HG03575 (cell line): ENCODE measurements around the gene SRP9.
"Not testable (repeated sequence)": the region's sequence is repeated elsewhere in the genome, so short reads cannot be mapped to it uniquely, and the experiment has no call there.

Experiments
- ATAC-seq: cut with Tn5 transposase; IDR thresholded peaks from one replicate; pipeline ENCODE4 v1.9.1; 2021; ENCODE audit not compliant: unreplicated experiment, insufficient number of reproducible peaks, low FRiP score; ENCODE audit errors: extremely low read depth

The SRP9 gene

DNA sequence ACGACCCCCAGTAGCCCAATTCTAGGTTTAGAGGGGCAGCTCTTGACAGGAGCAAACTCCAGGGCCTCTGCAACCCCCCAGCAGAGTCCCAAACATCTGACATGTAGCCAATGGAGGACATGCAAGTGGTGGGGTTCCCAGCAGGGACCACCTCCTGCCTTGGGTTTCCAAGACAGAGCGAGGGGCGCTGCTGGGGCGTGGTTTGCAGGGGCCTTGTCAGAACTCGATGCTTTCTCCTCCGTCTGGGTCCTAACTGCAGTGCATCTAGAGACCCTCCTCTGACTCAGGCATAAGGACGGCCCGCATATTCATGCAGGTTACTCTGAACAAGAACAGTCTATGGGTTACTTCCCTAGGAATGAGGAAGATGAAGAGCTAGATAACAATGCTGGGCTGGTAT lies 49.5 kb downstream of the SRP9 start:
- ATAC-seq, result no peak

DNA sequence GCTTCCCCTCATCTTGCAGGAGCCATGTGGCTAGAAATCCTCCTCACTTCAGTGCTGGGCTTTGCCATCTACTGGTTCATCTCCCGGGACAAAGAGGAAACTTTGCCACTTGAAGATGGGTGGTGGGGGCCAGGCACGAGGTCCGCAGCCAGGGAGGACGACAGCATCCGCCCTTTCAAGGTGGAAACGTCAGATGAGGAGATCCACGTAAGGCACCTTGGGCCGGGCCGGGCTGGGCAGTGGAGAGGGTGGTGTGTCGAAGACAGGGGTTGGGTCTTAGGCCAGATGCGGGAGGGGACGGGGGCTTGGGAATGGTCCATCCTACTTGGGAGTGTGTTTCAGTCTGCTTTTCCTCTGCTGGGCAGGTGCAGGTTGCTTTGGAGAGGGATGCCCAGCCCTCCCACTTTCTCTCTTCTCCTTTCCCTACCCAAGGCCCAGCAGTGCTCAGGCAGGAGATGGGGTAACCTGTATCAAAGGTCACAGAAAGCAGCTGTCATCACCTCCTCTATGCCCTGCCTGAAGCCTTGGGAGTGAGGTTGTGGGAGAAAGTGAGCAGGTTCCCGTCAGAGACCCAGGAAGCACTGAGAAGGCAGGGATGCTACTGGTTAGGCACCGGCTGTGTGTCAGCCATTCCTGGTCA lies 51.2 kb downstream of the SRP9 start:
- no peak for ATAC-seq

DNA sequence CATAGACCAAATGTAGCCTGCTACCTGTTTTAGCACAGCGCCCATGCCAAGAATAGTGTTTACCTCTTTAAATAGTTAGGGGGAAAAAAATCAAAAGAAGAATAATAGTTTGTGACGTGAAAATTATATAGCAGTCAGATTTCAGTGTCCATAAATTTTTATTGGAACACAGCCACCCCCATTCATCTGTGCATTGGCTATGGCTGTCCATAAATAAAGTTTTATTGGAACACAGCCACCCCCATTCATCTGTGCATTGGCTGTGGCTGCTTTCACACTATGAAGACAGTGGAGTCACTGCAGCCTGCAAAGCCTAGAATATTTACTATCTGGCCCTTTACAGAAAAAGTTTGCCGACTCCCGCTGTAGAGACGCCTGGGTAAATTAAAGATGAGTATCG lies 53.2 kb downstream of the SRP9 start:
- ATAC-seq, result no peak

DNA sequence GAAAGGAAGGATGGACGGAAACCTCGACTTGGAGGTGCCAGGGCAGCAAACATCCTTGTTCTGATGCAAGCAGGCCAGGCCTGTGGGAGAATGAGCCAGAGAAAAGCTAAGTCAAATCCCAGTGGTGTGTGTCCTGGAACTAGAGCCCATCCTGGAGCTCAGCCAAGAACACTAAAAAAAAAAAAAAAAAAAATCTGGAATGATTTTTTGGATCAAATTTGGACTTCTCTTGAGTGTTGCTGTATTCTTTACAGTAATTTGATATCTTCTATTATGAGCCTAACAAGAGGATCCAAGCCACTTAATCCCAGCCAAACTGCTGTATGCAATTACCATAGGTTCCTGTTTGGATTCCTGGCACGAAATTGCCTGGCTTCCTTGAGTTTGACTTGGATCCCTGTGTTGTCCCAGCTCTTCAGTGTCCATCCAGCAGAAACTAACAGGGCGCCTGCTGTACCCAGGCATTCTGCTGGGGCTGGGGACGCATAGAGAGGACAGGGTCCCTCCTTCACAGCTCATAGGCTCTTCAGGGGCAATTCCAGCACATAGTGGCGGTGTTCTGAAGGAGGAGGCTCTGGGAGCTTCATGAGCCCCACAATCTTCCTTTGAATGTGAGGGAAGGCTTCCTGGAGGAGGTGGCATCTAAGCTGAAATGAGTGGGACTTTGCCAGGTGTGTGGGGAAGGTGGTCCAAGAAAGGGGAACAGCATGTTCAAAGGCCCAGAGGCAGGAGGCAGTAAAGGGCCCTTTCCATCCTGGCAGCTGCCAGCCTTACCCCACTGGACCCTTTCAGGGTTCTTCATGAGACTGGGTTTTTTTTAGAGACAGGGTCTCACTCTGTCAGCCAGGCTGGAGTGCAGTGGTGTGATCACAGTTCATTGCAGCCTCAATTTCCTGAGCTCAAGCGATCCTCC lies 57.0 kb downstream of the SRP9 start:
- no peak for ATAC-seq

DNA sequence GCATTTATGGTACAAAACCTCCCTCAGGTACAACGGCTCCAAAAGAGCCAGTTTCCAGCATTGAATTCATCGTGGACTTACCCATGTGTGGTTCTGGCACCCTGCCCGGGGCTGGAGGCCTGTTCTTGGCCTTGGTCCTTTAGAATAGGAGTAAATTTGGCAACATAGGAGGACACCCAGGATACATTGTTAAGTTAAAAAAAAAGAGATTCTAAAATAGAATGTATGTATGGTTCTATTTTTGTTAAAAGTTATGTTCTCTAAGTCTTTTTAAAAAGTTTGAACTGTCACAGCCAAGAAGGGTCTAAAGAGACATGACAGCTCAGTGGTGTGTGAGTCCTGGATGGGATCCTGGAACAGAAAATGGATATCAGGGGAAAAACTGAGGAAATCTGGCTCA lies 58.2 kb downstream of the SRP9 start:
- no peak for ATAC-seq

DNA sequence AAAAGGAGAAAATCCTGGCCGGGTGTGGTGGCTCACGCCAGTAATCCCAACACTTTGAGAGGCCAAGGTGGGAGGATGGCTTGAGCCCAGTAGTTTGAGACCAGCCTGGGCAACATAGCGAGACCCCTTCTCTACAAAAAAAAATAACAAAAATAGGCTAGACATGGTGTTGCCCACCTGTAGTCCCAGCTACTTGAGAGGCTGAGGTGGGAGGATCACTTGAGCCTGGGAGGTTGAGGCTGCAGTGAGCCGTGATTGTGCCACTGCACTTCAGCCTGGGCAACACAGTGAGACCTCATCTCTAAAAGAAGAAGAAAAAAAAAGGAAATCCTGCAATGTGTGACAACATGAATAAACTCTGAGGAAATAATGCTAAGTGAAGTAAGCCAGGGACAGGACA lies 58.7 kb downstream of the SRP9 start:
- not testable (repeated sequence) for ATAC-seq

DNA sequence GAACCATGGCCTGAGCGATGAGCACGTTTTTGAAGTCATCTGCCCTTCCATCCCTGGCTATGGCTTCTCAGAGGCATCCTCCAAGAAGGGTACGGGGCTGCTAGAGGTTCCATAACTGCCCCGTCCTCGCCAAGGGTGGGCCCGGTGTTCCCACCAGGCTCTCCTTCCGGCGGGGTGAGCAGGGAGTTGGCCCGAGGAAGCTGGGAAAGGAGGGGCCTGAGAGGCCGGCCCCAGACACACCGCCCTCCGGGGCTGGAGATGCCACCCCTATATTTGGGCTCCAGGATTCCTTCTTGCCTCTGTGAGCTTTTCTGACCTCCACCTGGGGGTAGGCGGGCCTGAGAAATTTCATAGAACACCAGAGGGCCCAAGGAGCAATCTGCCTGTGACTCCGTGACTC lies 61.2 kb downstream of the SRP9 start:
- ATAC-seq, result no peak
